ENCODE results near the gene FRMD4A.

GRCh38 chr10:14116837-14117236 lies 213.9 kb downstream of the FRMD4A start:
- TF ChIP-seq CTCF (IDR thresholded peaks at IDR 0.05; ENCODE audit: borderline replicate concordance, extremely low read depth, low read length, poor library complexity, severe bottlenecking) (no peak), EZH2 (IDR thresholded peaks at IDR 0.05; ENCODE audit: borderline replicate concordance, low read depth, low read length, severe bottlenecking) (no peak)
